Measurements from ENCODE around the gene NR3C1. TPM values are rescaled to one million over a fixed set of nuclear protein-coding genes. Genes with fewer than 3 reads are reported as not detected.
A peak's percentile ranks its signal among the peaks of the same experiment; 100 is the strongest.

Gene NR3C1
- total and polyA plus RNA-seq, 7 experiments from 2014 or later = 68.0 to 140 (median 100.0) TPM

DNA sequence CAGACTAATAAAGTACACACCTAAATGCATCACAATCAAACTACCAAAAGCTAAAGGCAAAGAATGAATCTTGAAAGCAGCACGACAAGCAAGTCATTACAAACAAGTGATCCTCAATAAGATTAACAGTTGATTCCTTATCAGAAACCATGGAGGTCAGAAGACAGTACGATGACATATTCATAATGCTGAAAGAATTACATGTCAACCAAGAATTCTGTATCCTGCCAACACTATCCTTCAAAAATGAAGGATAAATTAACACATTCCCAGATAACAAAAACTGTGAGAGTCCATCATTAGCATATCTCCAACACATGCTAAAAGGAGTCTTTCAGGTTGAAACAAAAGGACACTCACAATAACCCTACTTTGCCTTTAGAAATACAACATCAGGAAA lies 39.4 kb downstream of the NR3C1 start:
- H3K4me3 ChIP-seq (ENCODE audit: low read length) = no peak overlapping the region
- no peaks in the 10 kb centered on the region for H3K36me3 ChIP-seq (ENCODE audit: control insufficient read depth in 2 of 3, insufficient read depth in 3 of 3, low read length in 3 of 3)
- Mint-ChIP-seq H3K4me1 (peaks cover 49 to 92% (median 89%) of the 10 kb centered on the region in 7 donors), H3K9me3 (peaks cover 0 to 31% (median 12%) of the 10 kb centered on the region in 11 donors), H3K4me3 (peak overlapping the region in 6 of 10 donors; percentile 18 to 70 (median 41)), H3K36me3 (peaks cover 4 to 62% (median 51%) of the 10 kb centered on the region in 5 donors), H3K27me3 (no peaks in the 10 kb centered on the region), H3K27ac (peak overlapping the region in 2 of 9 donors; percentile 36 to 68)
- intact Hi-C loops (cut with micrococcal nuclease) = no loop called here
- no peaks in the 10 kb centered on the region for H3K27me3 ChIP-seq (ENCODE audit: control insufficient read depth in 2 of 2, insufficient read depth in 2 of 2, low read length in 2 of 2)
- POLR2A ChIA-PET = interaction anchor here (0.6 kb wide), 1 partner anchor 32 kb away, joined by 4 read pairs; no protein-coding TSS in a partner anchor
- no peak for ATAC-seq
- H3K9me3 ChIP-seq (ENCODE audit: control insufficient read depth in 2 of 3, low read length in 3 of 3) = peaks cover 0 to 4% (median 0%) of the 10 kb centered on the region in 3 experiments
- DNase-seq = no peak
- H3K27ac ChIP-seq (ENCODE audit: low read depth, low read length) = no peak overlapping the region
- CTCF ChIA-PET = no interaction called here
- H3K4me1 ChIP-seq (ENCODE audit: control insufficient read depth in 2 of 2, insufficient read depth in 2 of 2, low read length in 2 of 2) = peaks cover 24 to 31% of the 10 kb centered on the region in 2 donors

DNA sequence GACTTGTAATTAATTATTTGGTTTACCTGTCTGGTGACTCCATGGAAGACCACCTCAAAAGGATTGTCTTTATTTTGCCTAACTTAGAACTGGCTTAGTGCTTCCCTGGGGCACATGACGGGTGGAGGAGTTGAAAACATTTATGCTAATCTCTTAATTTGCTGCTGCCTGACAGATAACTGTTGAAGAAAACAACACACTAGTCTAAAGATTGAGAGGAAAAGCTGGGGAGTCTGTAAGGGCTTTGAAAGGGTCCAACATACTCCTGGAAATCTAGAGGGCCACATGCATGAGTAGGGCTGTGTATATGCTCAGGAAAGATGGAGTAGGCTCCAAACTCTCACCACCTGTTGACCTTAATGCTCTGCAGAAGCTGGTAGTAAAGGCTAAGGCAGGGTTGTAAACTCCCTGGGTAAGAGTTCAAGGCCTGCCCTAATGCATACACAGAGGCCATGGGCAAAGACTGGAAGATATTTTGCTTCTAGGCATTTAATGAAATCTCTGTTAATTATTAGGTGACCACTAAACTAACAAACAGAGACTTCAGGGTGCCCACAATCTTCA lies 40.7 kb downstream of the NR3C1 start:
- Histone ChIP-seq H3K27ac (ENCODE audit: low read depth, low read length) (no peak overlapping the region), H3K36me3 (ENCODE audit: control insufficient read depth in 2 of 3, insufficient read depth in 3 of 3, low read length in 3 of 3) (no peaks in the 10 kb centered on the region), H3K27me3 (ENCODE audit: control insufficient read depth in 2 of 2, insufficient read depth in 2 of 2, low read length in 2 of 2) (no peaks in the 10 kb centered on the region), H3K4me3 (ENCODE audit: low read length) (no peak overlapping the region), H3K4me1 (ENCODE audit: control insufficient read depth in 2 of 2, insufficient read depth in 2 of 2, low read length in 2 of 2) (peaks cover 24 to 27% of the 10 kb centered on the region in 2 donors), H3K9me3 (ENCODE audit: control insufficient read depth in 2 of 3, low read length in 3 of 3) (peaks cover 0 to 4% (median 0%) of the 10 kb centered on the region in 3 experiments)
- Mint-ChIP-seq H3K27me3 (no peaks in the 10 kb centered on the region), H3K4me1 (peaks cover 48 to 91% (median 79%) of the 10 kb centered on the region in 7 donors), H3K27ac (peak overlapping the region in 6 of 9 donors; percentile 15 to 74 (median 51)), H3K36me3 (peaks cover 4 to 50% (median 41%) of the 10 kb centered on the region in 5 donors), H3K9me3 (peaks cover 0 to 31% (median 10%) of the 10 kb centered on the region in 11 donors), H3K4me3 (peak overlapping the region in 6 of 10 donors; percentile 6 to 70 (median 26))
- intact Hi-C loops (cut with micrococcal nuclease) = loop anchor here in 1 of 2 donors (2.0 kb wide), 1 partner anchor 14 kb away; no protein-coding TSS in a partner anchor
- ChIA-PET POLR2A (interaction anchor here (1.8 kb wide), 1 partner anchor 9 kb away, joined by 4 read pairs; no protein-coding TSS in a partner anchor), CTCF (interaction anchor here (0.7 kb wide), 1 partner anchor 98 kb away, joined by 3 read pairs; no protein-coding TSS in a partner anchor)
- no peak for DNase-seq
- no peak for ATAC-seq

DNA sequence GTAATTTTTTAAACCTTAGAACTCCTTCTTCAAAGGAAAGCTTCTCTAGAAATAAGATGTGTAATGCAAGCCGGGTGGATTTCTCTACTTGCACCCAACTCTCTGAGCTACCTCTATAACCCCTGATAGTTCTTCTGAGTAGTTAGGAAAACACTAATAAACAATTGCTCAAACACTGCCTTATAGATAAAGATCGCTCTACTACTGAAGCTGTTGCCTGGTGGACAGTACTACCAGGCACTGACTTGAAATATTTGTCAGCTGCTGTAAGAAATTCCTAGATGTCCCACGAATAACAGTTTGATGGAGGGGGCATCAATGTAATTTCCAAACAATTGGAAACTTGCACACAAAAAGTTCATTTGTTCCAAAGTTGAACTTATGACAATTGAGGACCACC lies 42.0 kb downstream of the NR3C1 start:
- peaks cover 56 to 91% (median 66%) of the 10 kb centered on the region in 7 donors for H3K4me1 Mint-ChIP-seq
- peaks cover 21 to 27% of the 10 kb centered on the region in 2 donors for H3K4me1 ChIP-seq (ENCODE audit: control insufficient read depth in 2 of 2, insufficient read depth in 2 of 2, low read length in 2 of 2)
- no peak for DNase-seq

DNA sequence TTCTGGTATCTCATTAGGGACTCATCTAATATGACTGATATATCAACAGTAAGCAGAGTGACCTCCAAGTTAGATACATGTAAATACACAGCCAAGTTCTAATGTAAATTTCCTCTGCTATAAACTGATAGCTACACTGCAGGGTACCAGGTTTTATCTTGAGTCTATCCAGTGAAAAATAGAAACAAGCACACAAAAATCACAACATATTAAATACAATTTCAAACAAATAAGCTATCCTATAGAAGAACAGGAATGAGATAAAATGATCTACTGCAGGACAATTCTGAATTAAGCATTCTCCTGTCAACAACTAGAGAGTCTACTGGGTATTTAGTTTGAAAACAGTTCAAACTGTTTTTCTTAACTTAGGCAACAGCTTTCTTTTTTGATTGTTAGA lies 42.7 kb downstream of the NR3C1 start:
- ATAC-seq = no peak
- H3K36me3 Mint-ChIP-seq = peaks cover 4 to 33% (median 28%) of the 10 kb centered on the region in 5 donors
- Histone ChIP-seq H3K27me3 (ENCODE audit: control insufficient read depth in 2 of 2, insufficient read depth in 2 of 2, low read length in 2 of 2) (no peaks in the 10 kb centered on the region), H3K9me3 (ENCODE audit: control insufficient read depth in 2 of 3, low read length in 3 of 3) (peaks cover 0 to 4% (median 0%) of the 10 kb centered on the region in 3 experiments), H3K27ac (ENCODE audit: low read depth, low read length) (no peak overlapping the region), H3K4me1 (ENCODE audit: control insufficient read depth in 2 of 2, insufficient read depth in 2 of 2, low read length in 2 of 2) (peaks cover 27 to 30% of the 10 kb centered on the region in 2 donors), H3K4me3 (ENCODE audit: low read length) (no peak overlapping the region), H3K36me3 (ENCODE audit: control insufficient read depth in 2 of 3, insufficient read depth in 3 of 3, low read length in 3 of 3) (no peaks in the 10 kb centered on the region)
- no peaks in the 10 kb centered on the region for H3K27me3 Mint-ChIP-seq
- peak overlapping the region in 7 of 9 donors; percentile 11 to 80 (median 69) for H3K27ac Mint-ChIP-seq
- H3K4me1 Mint-ChIP-seq = peaks cover 54 to 91% (median 60%) of the 10 kb centered on the region in 7 donors
- CTCF ChIA-PET = interaction anchor here (0.8 kb wide), 1 partner anchor 13 kb away, joined by 3 read pairs; no protein-coding TSS in a partner anchor
- H3K9me3 Mint-ChIP-seq = peaks cover 0 to 29% (median 10%) of the 10 kb centered on the region in 11 donors
- no peak for DNase-seq
- peak overlapping the region in 7 of 10 donors; percentile 17 to 49 (median 33) for H3K4me3 Mint-ChIP-seq
- intact Hi-C loops (cut with micrococcal nuclease) = loop anchor here in 1 of 2 donors (1.0 kb wide), 1 partner anchor 7 kb away; no protein-coding TSS in a partner anchor
- POLR2A ChIA-PET = no interaction called here

More for the DNA sequence above, 42.0 kb downstream of the NR3C1 start:
- intact Hi-C loops (cut with micrococcal nuclease) = loop anchor here in 1 of 2 donors (1.0 kb wide), 1 partner anchor 8 kb away; no protein-coding TSS in a partner anchor
- Histone ChIP-seq H3K27me3 (ENCODE audit: control insufficient read depth in 2 of 2, insufficient read depth in 2 of 2, low read length in 2 of 2) (no peaks in the 10 kb centered on the region), H3K9me3 (ENCODE audit: control insufficient read depth in 2 of 3, low read length in 3 of 3) (peaks cover 0 to 4% (median 0%) of the 10 kb centered on the region in 3 experiments), H3K36me3 (ENCODE audit: control insufficient read depth in 2 of 3, insufficient read depth in 3 of 3, low read length in 3 of 3) (no peaks in the 10 kb centered on the region), H3K4me3 (ENCODE audit: low read length) (no peak overlapping the region), H3K27ac (ENCODE audit: low read depth, low read length) (peak overlapping the region; percentile 11)
- ATAC-seq = no peak
- Mint-ChIP-seq H3K9me3 (peaks cover 0 to 31% (median 10%) of the 10 kb centered on the region in 11 donors), H3K27ac (peak overlapping the region in 6 of 9 donors; percentile 15 to 75 (median 54)), H3K4me3 (peak overlapping the region in 5 of 10 donors; percentile 6 to 70 (median 28)), H3K36me3 (peaks cover 4 to 40% (median 34%) of the 10 kb centered on the region in 5 donors), H3K27me3 (no peaks in the 10 kb centered on the region)
- ChIA-PET POLR2A (interaction anchor here (1.8 kb wide), 1 partner anchor 8 kb away, joined by 4 read pairs; no protein-coding TSS in a partner anchor), CTCF (no interaction called here)

DNA sequence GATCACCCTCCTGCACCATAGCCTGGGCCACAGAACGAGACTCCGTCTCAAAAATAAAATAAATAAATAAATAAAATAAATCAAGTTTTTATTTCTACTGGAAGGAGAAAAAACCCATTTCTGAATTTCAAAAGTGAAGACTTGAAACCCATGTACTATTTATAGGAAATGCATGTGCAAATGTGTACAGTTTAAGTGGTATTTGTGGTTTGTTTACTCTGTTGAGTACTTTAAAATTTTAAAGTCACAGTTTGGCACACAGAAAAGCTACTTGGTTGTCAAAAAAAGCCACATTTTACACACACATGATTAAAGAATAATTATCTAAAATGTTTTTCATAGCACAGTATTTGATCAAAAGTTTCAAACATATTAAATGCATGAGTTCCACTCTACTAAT lies 43.6 kb downstream of the NR3C1 start:
- H3K9me3 ChIP-seq (ENCODE audit: control insufficient read depth in 2 of 3, low read length in 3 of 3) = peaks cover 0 to 4% (median 0%) of the 10 kb centered on the region in 3 experiments
- H3K4me3 ChIP-seq (ENCODE audit: low read length) = no peak overlapping the region
- Mint-ChIP-seq H3K36me3 (peaks cover 4 to 26% (median 19%) of the 10 kb centered on the region in 5 donors), H3K27ac (peak overlapping the region in 2 of 9 donors; percentile 26 to 88), H3K4me3 (no peak overlapping the region), H3K4me1 (peaks cover 49 to 91% (median 53%) of the 10 kb centered on the region in 7 donors), H3K9me3 (peaks cover 0 to 20% (median 8%) of the 10 kb centered on the region in 11 donors), H3K27me3 (no peaks in the 10 kb centered on the region)
- no peak overlapping the region for H3K27ac ChIP-seq (ENCODE audit: low read depth, low read length)
- H3K27me3 ChIP-seq (ENCODE audit: control insufficient read depth in 2 of 2, insufficient read depth in 2 of 2, low read length in 2 of 2) = no peaks in the 10 kb centered on the region
- DNase-seq (peak in 1 of 9 donors; percentile 13), ATAC-seq (no peak)
- intact Hi-C loops (cut with micrococcal nuclease) = loop anchor here in 1 of 2 donors (5.0 kb wide), 1 partner anchor 358 kb away; no protein-coding TSS in a partner anchor
- no peaks in the 10 kb centered on the region for H3K36me3 ChIP-seq (ENCODE audit: control insufficient read depth in 2 of 3, insufficient read depth in 3 of 3, low read length in 3 of 3)
- H3K4me1 ChIP-seq (ENCODE audit: control insufficient read depth in 2 of 2, insufficient read depth in 2 of 2, low read length in 2 of 2) = peaks cover 31 to 36% of the 10 kb centered on the region in 2 donors
- CTCF ChIA-PET = no interaction called here
- POLR2A ChIA-PET = no interaction called here

DNA sequence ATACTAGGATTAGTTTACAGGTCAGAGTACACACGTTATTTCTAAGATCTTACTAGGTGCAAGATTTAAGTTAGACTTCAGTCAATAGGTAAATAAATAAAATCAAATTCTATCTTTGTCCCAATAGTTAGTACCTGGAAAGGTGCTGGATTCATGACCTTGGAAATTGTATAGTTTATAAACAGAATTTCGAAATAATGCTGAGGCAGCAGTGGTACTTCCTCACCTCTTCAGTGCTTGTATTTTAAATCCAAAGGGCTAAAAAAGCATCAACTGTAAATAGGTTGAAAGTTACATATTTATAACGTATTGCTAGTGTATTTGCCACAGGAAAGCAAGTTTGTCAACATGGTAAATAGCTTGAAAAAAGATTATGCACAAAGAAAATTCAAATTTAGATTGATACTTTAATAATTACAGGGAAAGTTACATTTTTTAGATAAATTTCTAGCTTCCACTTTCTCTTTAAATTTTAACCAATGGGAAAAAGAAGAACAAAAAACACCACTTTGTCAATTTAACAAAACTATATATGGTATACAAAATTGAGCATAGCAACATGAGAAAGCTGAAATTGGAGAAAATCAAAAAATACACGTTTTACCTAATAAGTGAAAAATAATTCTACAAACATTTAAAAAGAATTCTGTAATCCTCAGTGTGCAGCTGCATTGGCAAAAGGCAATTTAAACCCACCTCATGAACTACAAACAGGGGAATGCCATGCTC lies 46.5 kb downstream of the NR3C1 start:
- ChIA-PET CTCF (interaction anchor here (1.0 kb wide), 1 partner anchor 77 kb away, joined by 3 read pairs; no protein-coding TSS in a partner anchor), POLR2A (interaction anchor here (0.9 to 3.5 kb wide), 2 partner anchors 46 to 47 kb away, joined by 4 to 21 read pairs; partner anchors contain the start of gene NR3C1)
- Histone ChIP-seq H3K36me3 (ENCODE audit: control insufficient read depth in 2 of 3, insufficient read depth in 3 of 3, low read length in 3 of 3) (no peaks in the 10 kb centered on the region), H3K4me3 (ENCODE audit: low read length) (no peak overlapping the region), H3K27me3 (ENCODE audit: control insufficient read depth in 2 of 2, insufficient read depth in 2 of 2, low read length in 2 of 2) (no peaks in the 10 kb centered on the region), H3K9me3 (ENCODE audit: control insufficient read depth in 2 of 3, low read length in 3 of 3) (no peaks in the 10 kb centered on the region), H3K27ac (ENCODE audit: low read depth, low read length) (peak overlapping the region; percentile 11), H3K4me1 (ENCODE audit: control insufficient read depth in 2 of 2, insufficient read depth in 2 of 2, low read length in 2 of 2) (peaks cover 52 to 57% of the 10 kb centered on the region in 2 donors)
- intact Hi-C loops (cut with micrococcal nuclease) = loop anchor here in 1 of 2 donors (5.0 kb wide), 1 partner anchor 355 kb away; no protein-coding TSS in a partner anchor
- Mint-ChIP-seq H3K27me3 (no peaks in the 10 kb centered on the region), H3K27ac (peak overlapping the region in 8 of 9 donors; percentile 32 to 88 (median 44)), H3K9me3 (no peaks in the 10 kb centered on the region), H3K36me3 (peaks cover 0 to 11% (median 2%) of the 10 kb centered on the region in 5 donors), H3K4me3 (peak overlapping the region in 5 of 10 donors; percentile 21 to 53 (median 30)), H3K4me1 (peaks cover 20 to 91% (median 60%) of the 10 kb centered on the region in 7 donors)
- no peak for DNase-seq
- no peak for ATAC-seq

All from naive thymus-derived CD4-positive, alpha-beta T cell (primary cell).